B cell (primary cell): ENCODE results near the gene TPK1.

Experiments
- CTCF ChIP-seq: fragments of 200-600 bp; IDR thresholded peaks from one replicate; pipeline ENCODE4 v1.8.0; 2022; ENCODE audit warnings: antibody characterized with exemption, mild to moderate bottlenecking
- EZH2 ChIP-seq: IDR thresholded peaks from 2 replicates; pipeline ENCODE4 v1.6.1; 2012; ENCODE audit warnings: borderline replicate concordance, low read depth, mild to moderate bottlenecking, moderate library complexity, low read length; ENCODE audit not compliant: insufficient read depth, poor library complexity, severe bottlenecking

DNA sequence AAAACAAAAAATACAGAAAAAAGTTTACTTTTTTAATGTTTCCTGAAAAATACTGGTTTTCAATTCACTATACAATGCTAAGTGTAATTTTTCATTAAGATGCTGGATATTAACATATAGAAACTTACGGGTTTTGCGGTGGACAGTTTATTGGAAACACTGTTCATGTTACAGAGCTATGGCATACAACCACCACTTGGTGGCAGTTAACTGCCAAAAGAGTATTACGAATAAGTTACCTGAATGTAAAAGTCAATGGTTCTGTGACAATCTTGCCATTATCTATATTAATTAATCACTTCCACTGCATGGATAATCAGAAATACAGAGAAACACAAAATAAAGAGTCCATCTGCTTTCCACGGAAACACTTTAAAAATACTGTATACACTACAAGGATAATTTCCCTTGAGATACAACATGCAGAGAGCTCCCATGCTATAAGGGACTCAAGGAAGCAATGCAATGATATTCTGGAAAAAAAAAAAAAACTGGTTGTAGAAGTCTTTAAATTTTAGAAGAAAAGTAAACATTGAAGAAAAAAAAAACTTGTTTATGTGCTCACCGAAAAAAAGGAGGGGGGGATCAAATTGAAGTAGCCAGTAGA, 97.0 kb downstream of the TPK1 start:
- peak; percentile 91 for TF ChIP-seq CTCF
- no peak for TF ChIP-seq EZH2
